Neutrophil (primary cell): ENCODE data around the gene STPG1.

Experiments
- H3K27ac ChIP-seq: fragments of 200-600 bp; sonication (generic); 2 replicates; pipeline ENCODE4 v1.5.1; 2016; ENCODE audit warnings: mild to moderate bottlenecking, moderate library complexity
- H3K27me3 ChIP-seq: fragments of 200-600 bp; sonication (generic); 2 replicates; pipeline ENCODE4 v1.6.0; 2016; ENCODE audit warnings: mild to moderate bottlenecking
- H3K36me3 ChIP-seq: fragments of 200-600 bp; sonication (generic); 2 replicates; pipeline ENCODE4 v1.5.1; 2017
- H3K4me1 ChIP-seq, 2 experiments: fragments of 200-600 bp in 1 of 2; sonication (generic) in 1 of 2; 1 replicate in 1 of 2; 2 replicates in 1 of 2; pipeline versions ENCODE4 v1.5.1 to v1.6.1; 2013 to 2016; ENCODE audit warnings: low read depth in 1 of 2, low read length in 1 of 2, mild to moderate bottlenecking in 1 of 2, moderate library complexity in 1 of 2; ENCODE audit not compliant: control insufficient read depth in 1 of 2, insufficient read depth in 1 of 2
- H3K4me3 ChIP-seq, 2 experiments: fragments of 200-600 bp in 1 of 2; sonication (generic) in 1 of 2; 1 replicate in 1 of 2; 2 replicates in 1 of 2; pipeline ENCODE4 v1.5.1; 2013 to 2016; ENCODE audit warnings: low read depth in 1 of 2, low read length in 1 of 2, mild to moderate bottlenecking in 1 of 2, moderate library complexity in 1 of 2
- H3K9me3 ChIP-seq: fragments of 200-600 bp; sonication (generic); 2 replicates; pipeline ENCODE4 v1.5.1; 2016
- TF ChIP-seq, protein P1 (sequence below): fragments of 200-600 bp; sonication (generic); IDR thresholded peaks from 2 replicates; pipeline ENCODE4 v1.5.1; 2016; ENCODE audit warnings: antibody characterized with exemption

Gene STPG1

DNA sequence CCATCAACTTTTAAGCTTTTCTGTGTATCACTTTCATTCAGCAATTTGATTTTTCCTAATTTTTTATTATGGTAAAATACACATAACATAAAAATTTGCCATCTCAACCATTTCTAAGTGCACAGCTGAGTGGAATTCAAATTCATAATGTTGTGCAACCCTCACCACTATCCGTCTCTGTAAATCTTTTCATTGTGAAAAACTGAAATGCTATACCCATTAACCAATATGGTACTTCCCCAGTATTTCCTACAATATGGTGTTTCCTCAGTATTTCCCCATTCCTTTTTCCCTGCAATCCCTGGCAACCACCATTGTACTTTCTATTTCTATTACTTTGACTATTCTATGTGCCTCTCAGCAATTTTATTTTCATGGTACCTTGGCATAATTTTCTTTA is 6.8 kb downstream of the STPG1 start:
- Histone ChIP-seq H3K4me1 (peaks cover 0 to 4% of the 10 kb centered on the region in 2 experiments), H3K4me3 (no peak overlapping the region), H3K27ac (no peak overlapping the region), H3K9me3 (no peaks in the 10 kb centered on the region), H3K27me3 (no peaks in the 10 kb centered on the region), H3K36me3 (no peaks in the 10 kb centered on the region)
- TF ChIP-seq, protein P1, sequence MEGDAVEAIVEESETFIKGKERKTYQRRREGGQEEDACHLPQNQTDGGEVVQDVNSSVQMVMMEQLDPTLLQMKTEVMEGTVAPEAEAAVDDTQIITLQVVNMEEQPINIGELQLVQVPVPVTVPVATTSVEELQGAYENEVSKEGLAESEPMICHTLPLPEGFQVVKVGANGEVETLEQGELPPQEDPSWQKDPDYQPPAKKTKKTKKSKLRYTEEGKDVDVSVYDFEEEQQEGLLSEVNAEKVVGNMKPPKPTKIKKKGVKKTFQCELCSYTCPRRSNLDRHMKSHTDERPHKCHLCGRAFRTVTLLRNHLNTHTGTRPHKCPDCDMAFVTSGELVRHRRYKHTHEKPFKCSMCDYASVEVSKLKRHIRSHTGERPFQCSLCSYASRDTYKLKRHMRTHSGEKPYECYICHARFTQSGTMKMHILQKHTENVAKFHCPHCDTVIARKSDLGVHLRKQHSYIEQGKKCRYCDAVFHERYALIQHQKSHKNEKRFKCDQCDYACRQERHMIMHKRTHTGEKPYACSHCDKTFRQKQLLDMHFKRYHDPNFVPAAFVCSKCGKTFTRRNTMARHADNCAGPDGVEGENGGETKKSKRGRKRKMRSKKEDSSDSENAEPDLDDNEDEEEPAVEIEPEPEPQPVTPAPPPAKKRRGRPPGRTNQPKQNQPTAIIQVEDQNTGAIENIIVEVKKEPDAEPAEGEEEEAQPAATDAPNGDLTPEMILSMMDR: no peak

DNA sequence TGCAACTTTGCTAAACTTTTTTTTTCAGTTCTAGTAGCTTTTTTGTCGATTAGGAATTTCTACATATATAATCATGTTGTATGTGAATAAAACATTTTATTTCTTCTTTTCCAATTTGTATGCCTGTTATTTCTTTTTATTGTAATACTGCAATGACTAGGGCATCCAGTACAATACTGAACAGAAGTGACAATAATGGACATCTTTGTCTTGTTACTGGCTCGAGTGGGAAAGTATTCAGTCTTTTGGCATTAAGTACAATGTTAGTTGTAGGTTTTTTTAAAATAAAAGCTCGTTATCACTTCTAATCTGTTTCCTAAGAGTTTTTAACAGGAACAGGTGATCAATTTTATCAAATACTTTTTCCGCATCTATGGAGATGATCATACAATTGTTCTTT is 9.8 kb downstream of the STPG1 start:
- Histone ChIP-seq H3K9me3 (no peaks in the 10 kb centered on the region), H3K36me3 (no peaks in the 10 kb centered on the region), H3K27ac (no peak overlapping the region), H3K4me1 (peaks cover 0 to 4% of the 10 kb centered on the region in 2 experiments), H3K4me3 (no peak overlapping the region), H3K27me3 (no peaks in the 10 kb centered on the region)
- TF ChIP-seq, protein P1: no peak

DNA sequence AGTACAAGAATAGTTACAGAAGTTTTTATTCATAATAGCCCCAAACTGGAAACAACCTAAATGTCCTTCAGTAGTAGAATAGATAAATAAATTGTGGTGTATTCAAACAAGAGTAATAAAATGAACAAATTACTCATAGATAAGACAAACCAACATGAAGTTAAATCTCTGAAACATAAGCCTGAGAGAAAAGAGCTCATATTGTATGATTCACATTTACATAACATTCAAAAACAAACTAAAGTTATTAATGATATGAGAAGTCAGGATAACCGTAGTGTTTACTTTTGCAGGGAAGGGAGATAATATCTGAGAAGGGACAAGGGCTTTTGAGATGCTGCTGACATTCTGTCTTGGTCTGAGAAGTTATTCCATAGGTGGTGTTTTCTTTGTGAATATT is 13.5 kb downstream of the STPG1 start:
- TF ChIP-seq, protein P1: no peak
- Histone ChIP-seq H3K27me3 (no peaks in the 10 kb centered on the region), H3K9me3 (no peaks in the 10 kb centered on the region), H3K27ac (no peak overlapping the region), H3K4me1 (no peaks in the 10 kb centered on the region), H3K4me3 (no peak overlapping the region), H3K36me3 (no peaks in the 10 kb centered on the region)

DNA sequence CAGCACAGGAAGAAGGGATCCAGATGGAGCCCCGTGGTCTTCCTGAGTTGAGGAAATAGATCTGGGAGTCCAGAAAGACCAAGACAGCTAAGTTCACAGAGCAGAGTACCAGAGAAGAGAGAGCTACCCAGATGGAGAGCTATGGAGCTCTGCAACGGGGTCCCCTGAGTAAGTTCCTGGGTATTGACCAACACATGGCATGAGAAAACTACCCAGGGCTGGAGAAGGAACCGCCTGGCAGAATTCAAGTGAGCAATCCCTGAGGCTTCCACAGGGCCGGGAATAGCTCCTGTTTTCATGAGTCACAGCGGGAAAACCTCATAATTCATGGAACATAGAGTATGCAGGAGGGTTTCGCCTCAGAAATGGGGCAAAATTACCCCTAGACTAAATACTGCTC is 19.7 kb downstream of the STPG1 start:
- Histone ChIP-seq H3K4me3 (no peak overlapping the region), H3K9me3 (no peaks in the 10 kb centered on the region), H3K27ac (no peak overlapping the region), H3K27me3 (no peaks in the 10 kb centered on the region), H3K36me3 (no peaks in the 10 kb centered on the region), H3K4me1 (peaks cover 0 to 6% of the 10 kb centered on the region in 2 experiments)
- TF ChIP-seq, protein P1: no peak

DNA sequence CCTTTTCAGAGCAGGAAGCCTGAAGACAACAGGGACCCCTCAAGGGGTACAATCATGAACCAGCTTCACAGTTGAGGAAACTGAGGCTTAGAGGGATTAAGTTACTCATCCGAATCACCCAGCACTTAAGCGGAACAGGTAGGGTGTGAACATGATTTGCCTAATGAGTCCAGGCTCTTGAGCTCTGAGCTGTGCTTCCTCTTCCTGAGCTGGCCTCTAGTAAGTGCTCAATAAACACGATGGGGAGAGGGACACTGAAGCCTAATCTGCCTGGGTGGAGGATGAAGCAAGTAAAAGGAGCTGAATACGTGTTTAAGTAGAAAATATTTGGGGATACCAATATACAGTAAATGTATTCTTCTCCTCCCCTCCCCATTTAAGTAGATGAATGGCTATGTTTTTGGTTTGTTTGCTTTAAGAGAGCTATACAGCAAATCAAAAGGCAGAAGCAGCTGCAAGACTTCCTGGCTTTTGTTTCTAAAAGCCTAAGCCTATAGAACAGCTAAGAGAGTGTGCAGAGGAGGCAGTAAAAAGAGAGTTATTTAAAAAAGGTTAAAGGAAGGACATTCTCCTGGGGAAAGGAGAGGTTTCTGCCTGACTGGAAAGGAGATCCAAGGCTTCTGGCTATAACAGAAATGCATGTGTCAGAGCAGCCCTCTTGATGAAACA is 20.5 kb downstream of the STPG1 start:
- Histone ChIP-seq H3K4me3 (no peak overlapping the region), H3K4me1 (peaks cover under 1 to 6% of the 10 kb centered on the region in 2 experiments), H3K27me3 (no peaks in the 10 kb centered on the region), H3K27ac (no peak overlapping the region), H3K9me3 (no peaks in the 10 kb centered on the region), H3K36me3 (no peaks in the 10 kb centered on the region)
- TF ChIP-seq, protein P1: no peak
